HG03045 (cell line): ENCODE results near the gene MOSPD3.

ENCODE experiments used
- ATAC-seq: cut with Tn5 transposase; IDR thresholded peaks from one replicate; pipeline ENCODE4 v1.9.1; 2021; ENCODE audit warnings: mild to moderate bottlenecking, moderate library complexity; ENCODE audit not compliant: unreplicated experiment

Gene MOSPD3

DNA sequence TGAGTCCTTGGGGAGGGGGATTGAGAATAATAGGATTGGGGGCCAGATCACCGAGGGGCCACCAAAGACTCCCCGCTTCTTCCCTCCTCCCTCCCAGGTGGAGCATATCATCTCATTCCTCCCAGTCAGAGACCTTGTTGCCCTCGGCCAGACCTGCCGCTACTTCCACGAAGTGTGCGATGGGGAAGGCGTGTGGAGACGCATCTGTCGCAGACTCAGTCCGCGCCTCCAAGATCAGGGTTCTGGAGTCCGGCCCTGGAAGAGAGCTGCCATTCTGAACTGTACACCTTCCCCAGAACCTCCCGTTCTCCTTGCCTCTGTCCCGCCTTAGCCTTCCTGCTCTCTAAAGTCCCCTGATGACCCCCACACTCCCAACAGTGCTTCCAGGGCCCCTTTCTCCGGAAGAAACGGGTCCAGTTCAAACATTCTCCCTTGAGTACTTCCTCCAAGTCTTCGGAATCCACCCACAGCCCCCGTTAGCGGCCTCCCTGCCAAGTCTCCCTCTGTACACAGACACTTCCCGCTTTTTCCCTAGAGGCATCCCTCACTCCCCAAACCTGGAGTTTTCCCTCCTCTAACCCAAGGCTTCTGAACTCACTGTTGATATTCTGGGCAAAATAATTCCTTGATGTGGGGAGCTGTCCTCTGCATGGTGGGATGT, 22.1 kb upstream of the MOSPD3 start:
- ATAC-seq: no peak

- no peak for ATAC-seq
These were observed 20.7 kb upstream of the MOSPD3 start for GRCh38 chr7:100591596-100591995.

GRCh38 chr7:100595188-100595587, 17.2 kb upstream of the MOSPD3 start:
- ATAC-seq: no peak

GRCh38 chr7:100598425-100598824, 13.9 kb upstream of the MOSPD3 start:
- ATAC-seq: no peak

DNA sequence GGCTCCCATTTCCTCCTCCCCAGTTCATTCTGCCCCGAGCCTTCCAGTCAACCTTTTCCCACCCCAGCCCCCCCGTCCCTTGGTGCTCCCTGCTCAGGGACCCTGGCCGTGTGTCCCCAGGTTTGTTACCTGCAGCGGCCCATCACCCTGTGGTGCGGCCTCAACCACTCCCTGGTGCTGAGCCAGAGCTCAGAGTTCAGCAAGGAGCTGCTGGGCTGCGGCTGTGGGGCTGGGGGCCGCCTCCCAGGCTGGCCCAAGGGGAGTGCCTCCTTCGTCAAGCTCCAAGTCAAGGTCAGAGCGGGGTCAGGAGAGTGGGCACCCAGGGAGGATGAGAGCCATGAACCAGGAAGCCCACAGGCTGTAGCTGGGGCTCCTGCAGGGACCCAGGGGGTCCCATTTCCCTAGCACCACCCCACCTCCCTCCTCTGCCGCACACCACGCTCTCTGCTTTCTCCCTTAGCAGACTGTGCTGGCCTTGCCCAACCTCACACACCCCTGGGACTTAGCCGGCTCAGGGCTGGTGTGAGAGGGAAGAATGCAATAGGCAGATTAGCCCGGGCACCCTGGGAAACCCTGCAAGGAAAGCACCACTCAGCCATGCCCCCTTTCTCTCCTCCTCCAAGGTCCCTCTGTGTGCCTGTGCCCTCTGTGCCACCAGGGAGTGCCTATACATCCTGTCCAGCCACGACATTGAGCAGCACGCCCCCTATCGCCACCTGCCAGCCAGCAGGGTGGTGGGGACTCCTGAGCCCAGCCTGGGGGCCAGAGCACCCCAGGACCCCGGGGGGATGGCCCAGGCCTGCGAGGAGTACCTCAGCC, 12.2 kb upstream of the MOSPD3 start:
- no peak for ATAC-seq

DNA sequence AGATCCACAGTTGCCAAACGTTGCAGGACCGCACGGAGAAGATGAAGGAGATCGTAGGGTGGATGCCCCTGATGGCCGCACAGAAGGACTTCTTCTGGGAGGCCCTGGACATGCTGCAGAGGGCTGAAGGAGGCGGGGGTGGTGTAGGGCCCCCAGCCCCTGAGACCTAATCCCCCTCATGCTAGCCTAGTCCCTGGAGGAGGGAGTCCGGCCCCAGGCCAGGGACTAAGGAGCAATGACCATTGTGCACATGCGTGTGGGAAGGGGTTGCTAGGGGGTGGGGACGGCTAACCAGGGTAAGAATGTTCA, 11.7 kb upstream of the MOSPD3 start:
- no peak for ATAC-seq

GRCh38 chr7:100602889-100603725, 9.2 kb upstream of the MOSPD3 start:
- ATAC-seq: no peak

DNA sequence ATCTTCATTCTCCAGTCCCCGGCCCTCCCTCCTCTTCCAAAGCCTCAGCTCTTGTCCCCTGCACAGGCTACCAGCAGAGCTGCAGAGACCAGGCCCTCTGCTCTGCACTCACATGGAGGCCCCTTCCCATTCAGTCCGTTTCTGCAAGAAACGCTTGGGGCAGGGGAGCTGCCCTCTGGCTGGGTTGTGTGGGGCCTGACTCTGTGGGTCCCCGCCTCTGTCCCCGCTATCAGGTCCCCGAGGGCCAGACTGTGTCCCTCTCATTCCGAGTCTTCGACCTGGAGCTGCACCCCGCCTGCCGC, 8.7 kb upstream of the MOSPD3 start:
- peak; percentile 4 for ATAC-seq

DNA sequence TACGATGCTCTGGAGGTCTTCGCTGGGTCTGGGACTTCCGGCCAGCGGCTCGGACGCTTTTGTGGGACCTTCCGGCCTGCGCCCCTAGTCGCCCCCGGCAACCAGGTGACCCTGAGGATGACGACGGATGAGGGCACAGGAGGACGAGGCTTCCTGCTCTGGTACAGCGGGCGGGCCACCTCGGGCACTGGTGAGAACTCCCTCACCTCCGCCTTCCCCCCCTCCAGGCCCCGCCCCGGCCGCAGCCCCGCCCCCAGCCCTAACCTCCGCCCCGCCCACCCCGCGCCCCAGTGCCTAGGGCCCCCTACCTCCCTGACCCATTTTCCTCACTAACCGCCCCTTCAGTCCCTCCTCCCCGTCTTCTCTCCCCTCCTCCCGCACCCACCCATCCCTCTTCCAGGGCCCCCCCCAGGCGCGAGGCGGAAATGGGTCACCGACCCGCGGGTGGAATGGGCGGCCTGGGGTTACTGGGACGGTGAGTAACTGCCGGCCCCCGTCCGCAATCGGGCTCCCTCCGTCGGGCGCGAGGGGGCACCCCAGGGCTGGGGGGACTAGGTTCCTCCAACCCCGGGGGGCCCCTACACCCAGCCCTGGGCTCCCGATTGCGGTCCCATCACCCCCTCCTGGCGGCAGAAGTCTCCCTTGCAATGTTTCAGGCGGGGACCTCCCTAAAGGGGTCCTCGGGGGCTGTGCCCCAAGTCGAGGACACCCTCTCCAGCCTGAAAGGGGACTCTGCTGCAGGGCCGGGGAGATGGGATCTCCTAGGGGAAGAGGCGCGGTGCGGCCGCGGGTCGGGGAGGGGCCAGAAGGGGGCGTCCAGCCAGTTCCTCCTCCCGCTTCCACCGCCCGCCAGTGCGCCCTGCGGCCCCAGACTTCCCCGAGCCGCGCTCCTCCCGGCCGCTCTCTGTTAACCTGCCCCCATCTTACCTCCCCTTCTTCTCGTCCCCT, 8.0 kb upstream of the MOSPD3 start:
- peak; percentile 57 for ATAC-seq

- ATAC-seq: no peak
These were observed 7.1 kb upstream of the MOSPD3 start for GRCh38 chr7:100604976-100605911.

DNA sequence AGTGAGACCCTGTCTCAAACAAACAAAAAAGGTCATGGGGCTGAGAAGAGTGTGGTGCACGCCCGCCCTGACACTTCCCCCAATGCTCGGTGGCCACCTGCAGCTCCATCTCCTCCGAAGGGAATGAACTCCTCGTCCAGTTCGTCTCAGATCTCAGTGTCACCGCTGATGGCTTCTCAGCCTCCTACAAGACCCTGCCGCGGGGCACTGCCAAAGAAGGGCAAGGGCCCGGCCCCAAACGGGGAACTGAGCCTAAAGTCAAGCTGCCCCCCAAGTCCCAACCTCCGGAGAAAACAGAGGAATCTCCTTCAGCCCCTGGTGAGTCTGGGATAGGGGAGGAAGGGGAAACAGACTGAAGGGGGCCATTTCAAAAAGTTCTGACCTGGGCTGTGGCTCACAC, 6.0 kb upstream of the MOSPD3 start:
- ATAC-seq: no peak

- no peak for ATAC-seq
These were observed 5.2 kb upstream of the MOSPD3 start for GRCh38 chr7:100607111-100607510.

- no peak for ATAC-seq
These were observed 2.4 kb upstream of the MOSPD3 start for GRCh38 chr7:100609958-100610357.

DNA sequence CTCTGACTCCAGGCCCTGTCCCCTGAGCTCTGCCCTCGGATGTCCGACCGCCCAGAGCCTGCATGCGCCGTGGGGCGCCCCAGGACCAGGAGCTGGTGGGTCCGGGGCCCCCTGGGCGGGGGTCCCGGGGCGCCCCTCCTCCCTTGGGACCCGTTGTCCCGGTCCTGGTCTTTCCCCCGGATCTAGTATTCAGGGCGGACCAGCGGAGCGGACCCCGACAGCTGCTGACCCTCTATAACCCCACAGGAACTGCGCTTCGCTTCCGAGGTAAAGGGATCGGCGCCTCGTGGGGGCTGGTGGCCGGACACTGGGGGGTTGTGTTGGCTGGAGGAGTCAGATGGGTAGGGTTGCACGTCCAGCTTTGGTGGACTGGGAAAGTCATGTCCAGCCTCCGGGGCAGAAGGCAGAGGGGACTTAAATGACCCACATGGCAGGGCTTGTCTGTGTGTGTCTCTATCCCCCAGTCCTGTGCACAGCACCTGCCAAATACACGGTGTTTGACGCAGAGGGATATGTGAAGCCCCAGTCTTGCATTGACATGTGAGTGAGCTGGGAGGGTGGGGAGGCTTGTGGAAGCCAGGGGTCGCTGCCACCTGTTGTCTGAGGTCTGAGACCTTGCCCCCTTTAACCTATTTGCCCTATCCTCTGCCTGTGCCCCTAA, 520 bp downstream of the MOSPD3 start:
- peak; percentile 2 for ATAC-seq

- no peak for ATAC-seq
These were observed 1.3 kb downstream of the MOSPD3 start for GRCh38 chr7:100613412-100614175.

- ATAC-seq: no peak
These were observed 2.0 kb downstream of the MOSPD3 start for GRCh38 chr7:100614308-100614861.

- ATAC-seq: no peak
These were observed 7.9 kb downstream of the MOSPD3 start for GRCh38 chr7:100620239-100620638.

DNA sequence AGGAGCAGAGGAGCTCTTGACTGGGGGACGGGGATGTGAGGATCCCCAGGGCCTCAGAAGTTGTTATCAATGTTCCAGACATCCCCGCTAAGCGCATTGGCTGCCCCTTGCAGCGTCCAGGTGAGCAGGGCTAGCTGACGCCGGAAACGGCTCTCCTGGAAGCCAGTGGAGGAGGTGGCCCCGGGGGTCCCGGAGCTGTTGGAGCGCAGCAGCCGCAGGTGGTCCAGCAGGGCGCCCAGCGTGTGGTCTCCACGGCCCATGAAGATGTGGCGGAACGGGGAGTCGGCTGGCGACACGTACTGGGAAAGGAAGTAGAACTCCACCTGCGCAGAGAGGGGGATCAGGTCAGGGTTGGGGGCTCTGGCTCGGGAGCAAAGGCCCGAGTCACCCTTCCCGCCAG, 8.5 kb downstream of the MOSPD3 start:
- ATAC-seq: no peak
